GM19099 (cell line): ENCODE results near the gene IDI1.

Source experiments
- POLR2A ChIP-seq: IDR thresholded peaks from 3 replicates; pipeline ENCODE4 v1.6.1; 2011; ENCODE audit warnings: low read depth; ENCODE audit not compliant: insufficient read length; ENCODE audit errors: extremely low read depth

Gene IDI1

DNA sequence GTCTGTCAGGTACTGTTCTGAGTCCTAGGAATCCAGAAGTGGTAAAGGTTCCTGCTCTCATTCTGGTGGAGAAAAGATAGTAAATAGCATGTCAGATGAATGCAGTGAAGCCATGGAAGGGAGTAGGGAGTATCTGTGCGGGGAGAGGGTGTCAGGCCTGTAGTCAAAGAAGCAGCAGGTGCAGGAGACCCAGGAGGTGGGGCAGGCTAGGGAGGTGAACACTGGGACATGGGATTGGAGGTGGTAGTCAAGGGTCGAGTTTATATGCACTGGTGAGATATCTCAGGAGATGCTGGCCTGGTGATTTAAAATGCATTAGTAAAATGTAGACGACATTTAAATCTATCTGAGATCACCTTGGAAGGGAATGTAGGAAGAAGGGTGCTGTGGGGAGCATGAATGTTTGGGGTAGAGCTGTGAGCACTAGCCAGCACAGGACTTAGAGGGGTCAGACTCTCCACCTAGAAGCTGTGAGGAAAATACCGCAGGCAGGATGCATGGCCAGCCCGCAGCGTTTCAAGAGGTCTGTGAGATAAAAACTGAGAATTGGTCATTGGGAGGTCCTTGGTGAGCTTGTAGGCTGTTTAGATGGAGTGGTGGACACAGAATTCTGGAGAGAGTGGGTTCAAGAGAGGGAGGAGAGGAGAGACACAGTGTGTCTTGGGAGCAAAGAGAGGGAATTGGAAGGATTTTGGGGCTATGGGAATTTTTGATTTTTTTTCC is 53.9 kb downstream of the IDI1 start:
- peak; percentile 10 for TF ChIP-seq POLR2A

DNA sequence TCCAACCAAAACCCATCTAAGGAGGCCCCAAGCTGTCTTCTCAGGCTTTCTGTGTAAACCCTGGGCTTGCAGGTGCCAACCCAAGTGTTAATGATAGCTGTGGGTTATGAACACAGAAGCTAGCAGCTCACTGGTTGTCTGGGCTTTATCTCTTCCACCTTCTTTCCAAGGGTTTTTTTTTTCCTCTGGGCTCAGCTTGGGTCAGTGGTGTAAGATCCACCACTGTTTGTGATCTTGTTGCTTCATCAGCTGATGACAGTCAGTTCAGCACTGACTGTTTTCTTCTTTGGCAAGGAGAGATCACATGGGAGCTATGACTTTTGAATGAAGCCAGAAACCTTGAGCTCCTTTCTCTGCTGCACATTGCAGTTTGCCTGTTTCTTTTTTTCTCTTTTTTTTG is 56.0 kb downstream of the IDI1 start:
- no peak for TF ChIP-seq POLR2A

- no peak for TF ChIP-seq POLR2A
Observed at GRCh38 chr10:992467-992866, 56.5 kb downstream of the IDI1 start.

GRCh38 chr10:990808-991207 is 58.1 kb downstream of the IDI1 start:
- no peak for TF ChIP-seq POLR2A
